ENCODE data around the gene DLG2. TPM values are rescaled to one million over a fixed set of nuclear protein-coding genes. Genes with fewer than 3 reads are reported as not detected.

DLG2 gene
- total RNA-seq, 1 experiment from 2014 or later, result 17.5 TPM

- TF ChIP-seq MYBL2 (CRISPR knock-in tag; IDR thresholded peaks at IDR 0.05) (no peak), TCF7 (CRISPR knock-in tag; IDR thresholded peaks at IDR 0.05; ENCODE audit: low read depth) (no peak)
These were observed 1454.1 kb downstream of the DLG2 start (continued) for GRCh38 chr11:84173078-84173477.

GRCh38 chr11:84165139-84165538 is 1462.0 kb downstream of the DLG2 start:
- Mint-ChIP-seq H3K4me3 (no peak overlapping the region), H3K27ac (no peak overlapping the region), H3K27me3 (ENCODE audit: low read depth) (no peaks in the 10 kb centered on the region), H3K36me3 (no peaks in the 10 kb centered on the region), H3K9me3 (0 out of 2 replicates have a peak, but pooled peaks cover 9% of the 10 kb centered on the region), H3K4me1 (peaks cover 6% of the 10 kb centered on the region; the same call in 1 of the 2 replicates)
- POLR2A ChIA-PET, result no interaction called here
- no peak for DNase-seq (ENCODE audit: low spot score)
- CTCF ChIA-PET, result no interaction called here
- ATAC-seq, result no peak
- TF ChIP-seq NR3C1 (CRISPR knock-in tag; conservative IDR thresholded peaks at IDR 0.05; ENCODE audit: low read depth) (no peak), EMX1 (CRISPR knock-in tag; IDR thresholded peaks at IDR 0.05) (no peak), ZNF425 (CRISPR knock-in tag; conservative IDR thresholded peaks at IDR 0.05) (no peak), AR (CRISPR knock-in tag; IDR thresholded peaks at IDR 0.05) (no peak), RELA (CRISPR knock-in tag; IDR thresholded peaks at IDR 0.05; ENCODE audit: borderline replicate concordance) (no peak), ZNF121 (CRISPR knock-in tag; IDR thresholded peaks at IDR 0.05) (no peak), ZNF532 (CRISPR knock-in tag; IDR thresholded peaks at IDR 0.05; ENCODE audit: borderline replicate concordance) (no peak), CBFB (CRISPR knock-in tag; IDR thresholded peaks at IDR 0.05; ENCODE audit: low read depth) (no peak), SOX15 (CRISPR knock-in tag; IDR thresholded peaks at IDR 0.05) (no peak), ZNF512 (CRISPR knock-in tag; IDR thresholded peaks at IDR 0.05; ENCODE audit: borderline replicate concordance) (no peak), TCF7 (CRISPR knock-in tag; IDR thresholded peaks at IDR 0.05; ENCODE audit: low read depth) (no peak), TEAD4 (CRISPR knock-in tag; IDR thresholded peaks at IDR 0.05) (no peak), NFATC4 (CRISPR knock-in tag; IDR thresholded peaks at IDR 0.05) (no peak), SMAD3 (CRISPR knock-in tag; IDR thresholded peaks at IDR 0.05; ENCODE audit: borderline replicate concordance) (no peak), CDX4 (CRISPR knock-in tag; IDR thresholded peaks at IDR 0.05; ENCODE audit: borderline replicate concordance) (no peak), NR1H2 (CRISPR knock-in tag; IDR thresholded peaks at IDR 0.05) (no peak), JAZF1 (CRISPR knock-in tag; IDR thresholded peaks at IDR 0.05) (no peak), MXD4 (CRISPR knock-in tag; IDR thresholded peaks at IDR 0.05; ENCODE audit: borderline replicate concordance) (no peak)

All from WTC11 (cell line).